Activated T-cell treated with anti-CD3 and anti-CD28 coated beads for 4 hours (primary cell): ENCODE results near the gene MRPS15.

ENCODE experiments used
- DNase-seq: peaks from one replicate; pipeline ENCODE4 v3.0.0-alpha.2; 2020

The MRPS15 gene

DNA sequence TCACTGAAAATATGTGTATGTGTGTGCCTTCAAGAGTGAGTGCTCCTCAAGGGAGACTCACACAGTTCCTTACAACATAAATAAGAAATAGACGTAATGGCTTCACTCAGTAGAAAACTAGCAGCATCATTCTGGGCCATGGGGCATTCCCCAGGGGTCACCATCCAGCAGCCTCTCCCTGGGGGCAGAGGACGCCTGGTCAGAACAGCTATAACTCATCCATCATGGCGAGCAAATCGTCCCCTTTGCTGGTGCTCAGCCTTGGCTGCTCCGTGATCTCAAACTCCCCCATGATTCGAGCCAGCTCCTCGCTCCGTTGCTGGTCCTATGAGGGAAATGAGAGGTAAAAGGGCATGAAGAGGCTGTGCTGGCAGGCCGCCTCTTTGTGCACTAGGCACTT lies 46.3 kb downstream of the MRPS15 start:
- no peak for DNase-seq

DNA sequence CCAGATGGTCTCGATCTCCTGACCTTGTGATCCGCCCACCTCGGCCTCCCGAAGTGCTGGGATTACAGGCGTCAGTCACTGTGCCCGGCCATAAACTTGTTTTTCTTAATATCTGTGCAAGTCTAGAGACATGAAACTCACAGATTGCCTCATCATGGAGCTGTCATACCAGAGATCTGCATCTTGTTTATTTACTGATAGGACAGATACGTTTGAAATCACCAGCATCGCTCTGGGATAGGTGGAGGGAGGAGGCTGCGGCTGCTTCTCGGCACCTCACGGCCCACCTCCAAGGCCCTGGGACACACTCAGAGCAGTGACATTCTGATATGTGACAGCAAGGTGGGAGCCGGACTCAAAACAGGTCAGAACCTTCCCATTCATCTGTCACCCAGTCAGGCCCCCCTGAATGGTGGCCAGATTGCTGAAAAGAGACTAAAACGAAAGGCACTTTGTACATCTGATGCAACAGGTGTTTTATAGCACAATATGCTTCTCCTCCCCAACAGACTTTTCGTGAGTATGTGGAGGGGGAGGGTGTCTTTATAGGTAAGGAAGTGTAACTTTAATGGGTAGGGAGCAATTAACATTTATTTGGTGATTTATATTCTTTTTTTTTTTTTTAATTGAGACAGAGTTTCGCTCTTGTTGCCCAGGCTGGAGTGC lies 48.4 kb downstream of the MRPS15 start:
- no peak for DNase-seq

DNA sequence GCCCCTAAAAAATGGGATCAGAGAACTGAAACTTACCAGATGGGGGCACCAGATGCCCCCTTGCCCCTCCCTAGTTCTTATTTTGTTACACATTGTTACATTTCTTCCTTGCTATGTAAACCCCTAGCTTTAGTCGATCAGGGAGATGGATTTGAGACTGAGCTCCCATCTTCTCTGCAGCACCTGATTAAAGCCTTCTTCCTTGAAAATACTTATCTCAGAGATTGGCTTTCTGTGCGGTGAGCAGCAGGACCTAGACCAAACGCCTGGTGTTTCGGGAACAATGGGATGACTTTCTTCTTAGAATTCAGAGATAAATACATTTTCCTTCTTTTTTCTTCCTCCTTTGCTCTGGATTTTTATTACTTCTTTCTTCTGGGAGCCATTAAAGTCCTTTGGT lies 49.8 kb downstream of the MRPS15 start:
- DNase-seq = no peak

DNA sequence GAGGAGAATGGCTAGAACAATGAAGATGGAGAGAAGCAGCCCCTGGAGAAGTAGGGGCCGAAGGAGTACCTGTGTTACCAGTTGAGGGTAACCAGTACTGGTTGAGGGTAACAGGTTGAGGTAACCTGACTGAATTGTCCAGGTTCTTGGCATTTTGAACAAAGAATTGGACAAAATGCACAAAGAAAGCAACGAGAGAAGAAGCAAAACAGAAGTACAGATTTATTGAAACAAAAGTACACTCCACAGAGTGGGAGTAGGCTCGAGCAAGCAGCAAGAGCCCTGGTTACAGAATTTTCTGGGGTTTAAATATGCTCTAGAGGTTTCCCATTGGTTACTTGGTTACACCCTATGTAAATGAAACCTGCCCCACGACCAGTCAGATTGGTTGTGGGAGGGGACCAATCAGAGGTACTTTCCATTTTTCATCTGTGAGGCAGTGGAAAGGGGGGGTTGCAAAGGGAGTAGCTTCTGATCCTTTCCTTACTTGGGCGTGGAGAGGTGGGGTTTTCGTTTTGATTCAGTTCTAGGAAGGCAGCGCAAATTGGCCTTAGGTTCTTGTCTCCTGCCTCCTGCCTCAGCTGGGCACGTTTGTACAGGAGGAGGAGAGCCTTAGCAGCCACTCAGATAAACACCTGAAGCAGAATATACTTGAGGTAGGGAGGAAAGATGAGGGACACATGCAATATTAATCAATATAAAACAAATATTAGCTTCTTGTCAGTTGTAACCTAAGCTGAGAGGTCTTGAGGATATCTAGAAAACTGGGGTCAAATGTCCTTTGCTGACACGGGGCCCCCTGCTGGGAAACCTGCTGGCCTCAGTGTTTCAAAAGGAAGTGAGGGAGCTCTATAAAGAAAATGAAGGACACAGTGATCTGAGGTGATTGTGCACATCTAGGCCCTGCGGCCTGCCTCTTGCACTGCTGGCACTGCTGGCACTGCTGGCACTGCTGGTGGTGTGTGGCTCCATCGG lies 52.2 kb downstream of the MRPS15 start:
- DNase-seq = no peak

DNA sequence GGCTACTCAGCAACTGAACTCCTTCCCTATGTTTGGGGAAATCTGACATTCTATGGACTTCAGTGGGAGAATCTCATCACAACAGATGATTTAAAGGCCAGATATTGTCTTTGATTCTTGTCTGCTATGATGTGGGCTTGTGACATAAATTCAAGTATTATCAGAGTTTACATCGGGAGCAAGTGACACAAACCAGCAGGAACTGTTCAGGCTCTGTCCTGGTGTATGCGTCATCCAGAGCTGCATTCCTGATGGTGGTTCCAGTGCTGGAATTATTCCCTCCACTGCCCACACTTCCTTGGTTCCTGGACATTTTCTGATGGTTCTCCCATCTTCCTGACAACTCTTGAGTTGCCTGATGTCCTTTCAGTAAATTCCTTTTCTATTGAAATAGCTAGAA lies 55.7 kb downstream of the MRPS15 start:
- no peak for DNase-seq

DNA sequence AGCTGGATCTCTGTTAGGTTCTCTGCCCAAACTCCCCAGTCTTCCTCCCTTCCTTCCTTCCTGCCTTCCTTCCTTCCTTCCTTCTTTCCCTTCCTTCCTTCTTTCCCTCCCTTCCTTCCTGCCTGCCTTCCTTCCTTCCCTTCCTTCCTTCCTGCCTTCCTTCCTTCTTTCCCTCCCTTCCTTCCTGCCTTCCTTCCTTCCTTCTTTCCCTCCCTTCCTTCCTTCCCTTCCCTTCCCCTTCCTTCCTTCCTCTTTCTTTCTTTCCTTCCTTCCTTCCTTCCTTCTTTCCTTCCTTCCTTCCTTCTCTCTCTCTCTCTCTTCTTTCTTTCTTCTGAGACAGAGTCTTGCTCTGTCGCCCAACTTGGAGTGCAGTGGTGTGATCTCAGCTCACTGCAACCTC lies 57.7 kb downstream of the MRPS15 start:
- no peak for DNase-seq
